GM21515 (cell line): ENCODE measurements around the gene PRKG1.

ENCODE experiments used
- ATAC-seq: cut with Tn5 transposase; IDR thresholded peaks from one replicate; pipeline ENCODE4 v1.9.1; 2021; ENCODE audit not compliant: unreplicated experiment

The PRKG1 gene

DNA sequence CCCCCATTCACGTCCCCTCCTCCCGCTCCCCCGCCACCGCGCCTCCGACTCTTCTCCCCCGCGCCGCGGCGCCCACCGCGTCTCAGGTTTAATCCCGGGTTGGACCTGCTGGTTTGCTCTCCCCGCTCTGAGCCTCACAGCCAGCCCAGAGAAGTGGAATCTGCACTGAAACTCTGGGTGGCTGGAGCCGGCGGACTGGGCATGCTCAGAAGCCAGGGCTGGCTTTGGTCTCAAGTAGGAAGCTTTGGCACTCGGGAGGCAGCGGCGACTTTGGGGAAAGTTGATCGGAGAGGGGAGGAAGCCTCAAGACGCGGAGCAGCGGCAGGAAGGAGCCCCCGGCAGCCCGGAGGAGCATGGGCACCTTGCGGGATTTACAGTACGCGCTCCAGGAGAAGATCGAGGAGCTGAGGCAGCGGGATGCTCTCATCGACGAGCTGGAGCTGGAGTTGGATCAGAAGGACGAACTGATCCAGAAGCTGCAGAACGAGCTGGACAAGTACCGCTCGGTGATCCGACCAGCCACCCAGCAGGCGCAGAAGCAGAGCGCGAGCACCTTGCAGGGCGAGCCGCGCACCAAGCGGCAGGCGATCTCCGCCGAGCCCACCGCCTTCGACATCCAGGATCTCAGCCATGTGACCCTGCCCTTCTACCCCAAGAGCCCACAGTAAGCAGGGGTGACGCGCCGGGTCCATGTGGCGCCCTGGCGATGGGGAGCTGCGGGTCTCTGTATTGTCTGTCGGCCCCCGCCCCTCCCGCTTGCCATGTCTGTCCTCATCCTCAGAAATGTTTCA is at the start of gene PRKG1:
Gene PRKG1, plus strand, starts transcription at position 250 of the 791 bp plus-strand sequence.
- no peak for ATAC-seq

DNA sequence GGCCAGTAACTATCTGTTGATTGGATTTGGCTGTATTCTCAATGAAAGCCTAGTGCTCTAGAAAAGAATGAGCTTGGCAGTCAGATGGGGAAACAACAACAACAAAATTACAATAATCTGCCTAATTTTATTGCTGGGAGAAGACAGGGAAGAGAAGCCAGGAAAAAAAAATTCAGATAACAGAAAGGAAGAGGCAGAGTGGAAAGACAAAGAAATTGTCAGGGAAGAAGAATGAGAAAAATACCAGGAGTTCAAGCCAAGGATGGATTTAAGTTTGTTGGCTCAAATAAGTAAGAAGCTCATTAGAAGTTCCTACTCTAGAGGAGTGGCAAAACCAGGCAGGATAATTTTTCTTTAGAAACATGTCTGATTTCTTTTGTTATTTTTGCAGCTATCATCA is 45.9 kb upstream of the PRKG1 start:
- no peak for ATAC-seq

GRCh38 chr10:51029172-51029641 is 45.1 kb upstream of the PRKG1 start:
- no peak for ATAC-seq

- no peak for ATAC-seq
These were observed 43.8 kb upstream of the PRKG1 start for GRCh38 chr10:51030480-51030879.

DNA sequence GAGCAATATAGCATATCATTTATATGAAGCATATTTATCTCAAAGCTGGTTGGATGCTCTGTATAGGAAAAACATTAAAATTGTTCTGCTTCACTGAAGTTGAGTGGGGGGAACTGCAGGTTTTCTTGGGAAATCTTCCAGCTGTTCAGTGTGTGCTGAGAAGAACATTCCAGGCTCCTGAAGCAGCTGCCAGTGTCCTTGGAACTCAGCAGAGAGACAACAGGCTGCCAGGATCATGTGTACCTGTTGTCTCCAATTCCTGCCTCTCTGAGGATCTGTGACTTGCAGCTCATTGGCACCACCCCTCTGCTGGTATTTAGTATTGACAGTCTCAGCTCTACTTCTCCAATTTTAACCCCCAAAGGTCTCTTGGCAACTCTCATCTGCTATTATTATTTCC is 42.3 kb upstream of the PRKG1 start:
- ATAC-seq, result no peak

DNA sequence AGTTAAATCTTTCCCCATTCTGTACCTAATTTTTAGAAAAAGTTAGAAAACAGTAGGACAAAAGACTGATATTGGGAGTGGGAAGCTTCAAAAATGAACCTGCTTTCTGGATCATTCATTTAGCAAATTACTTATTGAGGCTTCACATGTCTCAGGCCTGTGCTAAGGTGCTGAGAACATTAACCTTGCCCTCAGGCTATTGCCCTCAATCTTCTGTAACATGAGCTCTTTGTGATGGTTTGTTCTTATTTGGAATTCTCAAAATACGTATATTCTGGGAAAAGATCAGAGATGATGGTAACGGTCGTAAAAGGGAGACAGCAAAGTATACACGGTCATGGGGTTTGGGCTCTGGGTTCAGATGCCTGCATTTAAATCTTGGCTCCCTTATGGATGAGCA is 39.5 kb upstream of the PRKG1 start:
- no peak for ATAC-seq

DNA sequence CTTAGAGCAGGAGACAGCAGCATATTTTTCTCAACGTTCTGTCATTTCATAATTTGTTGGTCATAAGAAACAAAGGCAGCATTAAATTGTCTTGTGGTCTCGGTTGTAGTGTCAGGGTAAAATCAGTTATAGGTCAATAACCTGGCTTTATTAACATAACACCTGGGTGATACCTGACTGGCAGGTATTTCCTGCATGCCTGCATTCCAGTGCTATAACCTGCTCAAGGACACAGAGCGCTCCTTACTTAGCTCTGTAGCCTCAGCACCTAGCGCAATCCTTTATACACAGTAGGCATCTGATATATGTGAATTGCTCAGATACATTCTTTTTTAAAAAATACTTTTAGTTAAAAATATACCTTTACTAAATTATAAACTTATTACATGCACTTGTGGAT is 38.9 kb upstream of the PRKG1 start:
- no peak for ATAC-seq

DNA sequence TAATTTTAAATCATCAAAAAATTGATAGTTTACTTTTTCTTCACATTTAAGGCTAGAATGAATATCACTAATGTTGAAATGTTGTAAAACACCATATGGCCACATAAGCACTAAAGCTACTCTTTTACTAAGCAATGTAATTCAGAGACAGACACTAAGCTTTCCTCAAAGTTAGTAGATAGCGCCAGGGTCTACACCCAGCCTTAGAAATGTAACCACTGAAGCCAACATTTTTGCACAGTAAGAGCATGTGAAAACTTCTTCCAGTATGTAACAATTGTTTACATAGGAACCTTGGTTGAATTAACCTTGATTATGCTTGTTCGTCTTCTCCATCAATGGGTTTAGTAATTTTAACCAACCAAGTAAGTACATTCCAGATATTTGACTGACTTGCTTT is 28.4 kb upstream of the PRKG1 start:
- no peak for ATAC-seq

DNA sequence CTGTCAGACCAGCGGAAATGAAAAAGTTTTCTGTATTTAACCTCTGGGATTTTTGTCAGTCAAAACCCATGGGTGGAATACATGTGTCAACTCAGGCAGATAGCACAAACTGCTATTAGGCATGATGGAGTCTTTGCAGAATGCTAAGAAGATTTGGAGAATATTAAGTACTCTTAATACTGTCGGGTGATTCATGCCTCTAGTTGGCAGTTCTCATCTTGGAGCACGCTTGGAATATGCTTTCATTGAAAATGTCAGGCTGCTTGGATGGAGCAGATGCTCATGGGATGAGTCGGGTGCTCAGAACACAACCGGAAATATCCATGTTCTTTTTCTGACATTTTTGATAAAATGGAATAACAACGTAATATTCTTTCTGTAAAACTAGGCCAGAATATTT is 27.6 kb upstream of the PRKG1 start:
- no peak for ATAC-seq

GRCh38 chr10:51047857-51048256 is 26.4 kb upstream of the PRKG1 start:
- ATAC-seq, result no peak

DNA sequence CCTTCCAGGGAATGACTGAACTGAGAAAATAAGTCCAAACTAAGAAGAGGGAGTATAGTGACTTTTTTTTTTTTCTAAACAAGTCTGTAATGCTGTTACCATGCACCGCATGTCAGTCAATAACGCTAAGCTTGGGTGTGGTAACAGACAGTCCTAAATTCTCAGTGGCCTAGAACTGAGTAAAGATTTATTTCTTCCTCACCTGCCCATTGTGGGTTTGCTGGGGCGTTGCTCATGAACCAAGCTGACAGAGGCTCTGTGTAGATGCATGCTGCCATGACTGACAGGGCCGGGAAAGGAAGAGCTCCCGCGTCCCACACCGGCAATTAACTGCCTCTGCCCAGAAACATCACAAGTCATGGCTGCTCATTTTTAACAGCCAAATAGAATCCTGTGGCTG is 25.5 kb upstream of the PRKG1 start:
- ATAC-seq, result no peak

GRCh38 chr10:51052163-51052562 is 22.1 kb upstream of the PRKG1 start:
- no peak for ATAC-seq

GRCh38 chr10:51057925-51058324 is 16.4 kb upstream of the PRKG1 start:
- ATAC-seq, result no peak

GRCh38 chr10:51063166-51063565 is 11.1 kb upstream of the PRKG1 start:
- no peak for ATAC-seq

DNA sequence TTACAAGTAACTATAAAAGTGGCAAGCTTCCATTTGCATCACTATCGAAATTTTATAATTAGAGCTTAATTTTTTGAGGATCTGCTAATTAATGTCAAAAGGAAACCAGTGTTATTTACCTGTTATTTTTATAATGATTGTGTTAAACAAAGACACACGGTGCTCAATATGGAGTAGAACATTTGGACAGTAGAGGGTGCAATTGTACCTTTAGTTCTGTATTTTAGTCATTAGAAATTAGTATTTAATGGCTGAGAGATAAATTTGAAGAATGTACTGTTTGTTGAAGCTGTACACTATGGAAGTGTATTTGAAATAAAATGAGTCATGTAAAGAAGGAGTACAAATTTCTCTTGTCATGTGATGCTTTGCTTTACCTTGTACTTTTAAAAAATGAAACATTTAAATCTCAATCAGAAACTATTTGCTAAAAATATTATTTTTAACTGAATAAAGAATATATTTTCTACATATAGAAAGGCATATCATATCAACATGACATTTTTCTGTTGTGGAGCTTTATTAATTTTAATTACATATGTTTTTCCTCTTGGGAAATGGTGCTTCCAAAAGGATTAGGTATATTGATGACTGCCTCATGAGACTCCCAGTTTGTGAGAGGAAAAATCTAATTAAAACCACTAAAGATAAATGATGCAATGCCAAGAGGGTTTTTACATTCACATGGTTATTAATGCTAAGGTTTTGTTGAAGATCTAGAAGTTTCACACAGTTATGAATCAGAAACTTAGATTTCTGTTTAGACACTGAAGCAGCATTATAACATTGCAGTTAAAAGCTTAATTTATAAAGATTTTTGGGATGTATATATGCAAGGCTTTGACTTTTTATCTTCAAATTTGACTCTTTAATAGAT is 10.4 kb upstream of the PRKG1 start:
- no peak for ATAC-seq

GRCh38 chr10:51066231-51066630 is 8.1 kb upstream of the PRKG1 start:
- ATAC-seq, result no peak

DNA sequence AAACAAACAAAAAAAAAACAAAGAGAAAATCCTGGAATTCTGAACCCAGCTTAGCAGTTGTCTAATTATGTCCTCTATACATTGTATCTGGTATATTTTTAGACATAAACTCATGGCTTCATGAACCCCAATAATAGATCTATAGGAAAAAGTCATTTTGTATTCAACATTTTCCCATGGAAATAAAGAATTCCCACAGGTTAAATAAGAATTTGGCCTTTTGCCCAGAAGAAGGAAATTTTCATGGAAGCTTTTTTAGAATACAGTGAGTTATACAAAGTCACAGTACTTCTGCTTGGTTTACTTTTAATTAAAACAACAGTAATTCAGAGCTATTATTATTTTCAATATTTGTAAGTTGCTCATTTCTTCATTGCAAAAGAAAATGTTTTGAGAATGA is 2.1 kb upstream of the PRKG1 start:
- ATAC-seq, result no peak

DNA sequence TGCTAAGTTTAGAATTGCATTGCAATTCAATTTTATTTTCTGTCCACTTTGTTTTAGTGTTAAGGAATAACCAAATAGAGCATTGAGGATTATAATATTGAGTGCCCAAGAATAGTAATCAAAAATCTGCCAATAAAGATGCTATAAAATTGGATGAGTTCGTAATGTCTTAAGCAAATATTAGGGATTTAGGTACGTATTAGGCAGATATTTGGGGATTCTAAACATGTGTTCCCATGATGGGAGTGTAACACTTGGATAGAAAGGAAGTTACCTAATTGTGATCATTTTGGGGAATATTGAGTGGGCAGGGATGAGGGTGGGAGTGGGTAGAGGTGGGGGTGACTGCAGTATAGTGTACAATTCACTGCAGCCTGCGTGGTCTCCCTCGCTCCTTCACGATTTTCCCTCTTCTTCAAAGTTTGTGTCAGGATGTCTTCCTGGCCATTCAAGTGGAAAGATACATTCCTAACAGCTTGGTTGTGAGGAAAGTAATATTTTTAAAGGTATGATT is 1.3 kb upstream of the PRKG1 start:
- no peak for ATAC-seq

DNA sequence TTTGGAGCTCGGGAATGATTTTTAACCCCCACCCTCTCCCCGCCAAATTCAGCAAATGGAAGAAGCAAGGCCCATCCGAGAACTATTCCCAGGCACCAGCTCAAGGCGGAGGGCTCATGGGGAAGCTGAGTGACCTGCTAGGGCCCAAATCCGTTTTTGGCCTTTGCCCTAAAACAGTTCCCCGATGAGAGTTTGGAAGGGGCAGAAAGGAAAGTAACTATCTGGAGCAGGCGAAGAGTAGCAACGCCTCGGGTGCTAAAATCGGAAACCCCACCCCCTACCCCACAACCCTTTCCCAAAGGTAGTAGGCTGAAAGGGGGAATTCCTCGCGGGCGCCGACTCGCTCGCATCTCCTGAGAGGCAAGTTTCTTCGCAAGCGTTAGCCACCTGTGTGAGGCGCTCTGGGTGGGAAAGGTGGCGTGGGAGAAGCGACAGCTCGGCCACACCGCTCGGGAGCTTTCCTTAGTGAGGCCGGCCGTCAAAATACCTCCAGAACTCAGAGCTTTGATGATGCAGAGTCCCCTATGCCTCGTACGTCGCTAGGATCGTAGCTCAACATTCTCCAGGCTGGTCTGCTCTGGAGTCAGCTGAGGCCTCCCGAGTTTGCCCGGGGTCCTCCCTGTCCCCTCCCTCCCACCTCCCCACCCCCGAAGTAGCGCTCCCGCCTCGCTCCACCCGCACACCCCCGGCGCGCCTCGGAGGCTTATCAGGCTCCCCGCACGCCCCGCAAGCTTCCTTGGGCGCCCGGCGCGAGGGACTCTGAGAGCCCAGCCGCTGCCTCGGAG is 642 bp upstream of the PRKG1 start:
- no peak for ATAC-seq

DNA sequence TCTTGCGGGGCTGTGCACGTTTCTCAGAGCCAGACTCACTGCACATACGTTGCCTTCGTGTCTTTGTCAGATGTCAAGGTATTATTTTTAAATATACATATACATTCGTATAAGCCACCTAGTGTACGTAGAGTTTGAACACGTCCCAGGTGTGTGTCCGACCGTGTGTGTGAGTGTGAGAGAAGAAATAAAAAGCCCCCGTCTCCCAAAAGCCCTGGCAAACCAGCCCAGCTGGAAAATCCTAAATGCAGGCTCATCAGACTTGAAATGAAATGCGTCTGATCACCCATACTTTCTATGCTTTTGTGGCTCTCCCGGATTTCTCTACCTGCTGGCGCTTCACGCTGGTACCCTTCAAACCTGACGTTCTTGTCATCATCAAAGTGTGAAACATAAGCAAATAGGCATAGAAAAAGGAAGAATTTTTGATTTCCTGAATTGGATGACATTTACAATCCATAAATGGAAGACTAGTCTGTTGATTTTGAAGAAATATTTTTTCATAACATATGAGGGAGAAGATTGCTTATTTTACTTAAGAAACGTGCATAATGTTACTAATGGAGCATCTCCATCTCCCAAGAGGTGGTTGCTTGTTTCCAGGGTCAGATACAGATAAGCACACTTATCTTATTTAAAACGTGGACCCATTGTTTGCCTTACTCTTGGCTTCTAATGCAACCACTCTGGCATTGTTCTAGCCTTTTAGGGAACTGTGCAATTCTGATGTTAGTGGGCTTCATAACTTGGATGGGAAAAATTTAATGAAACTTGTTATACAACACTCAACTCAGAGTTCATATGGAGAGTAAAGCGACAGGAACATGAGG is 971 bp downstream of the PRKG1 start:
- no peak for ATAC-seq
